CD4-positive, alpha-beta memory T cell (primary cell): Measurements from ENCODE around the gene RANBP6. TPM values are rescaled to one million over a fixed set of nuclear protein-coding genes. Genes with fewer than 3 reads are reported as not detected.
"Not testable (repeated sequence)": the region's sequence is repeated elsewhere in the genome, so short reads cannot be mapped to it uniquely, and the experiment has no call there.

Source experiments
- CTCF ChIA-PET: fragments of 350-600 bp; sonication (Branson Sonifier 250); formaldehyde crosslinking; loops from one replicate; lab custom pipeline; 2021; ENCODE audit warnings: inconsistent platforms; ENCODE audit not compliant: partially characterized antibody; lab: Charles Lee
- POLR2A ChIA-PET: fragments of 350-600 bp; sonication (Branson Sonifier 250); formaldehyde crosslinking; loops from one replicate; lab custom pipeline; 2021; ENCODE audit not compliant: partially characterized antibody; lab: Charles Lee
- DNase-seq, 5 donors: peaks; one replicate each; pipeline versions ENCODE4 v3.0.0 to v3.0.0-alpha.2; 2020 to 2022; ENCODE audit warnings: mixed read lengths in 1 of 5
- H3K27ac ChIP-seq: one replicate; pipeline ENCODE4 v1.7.0; 2013; ENCODE audit warnings: low read depth, low read length
- H3K27me3 ChIP-seq: 2 replicates; pipeline ENCODE4 v1.7.0; 2013; ENCODE audit warnings: mild to moderate bottlenecking, low read length, moderate library complexity; ENCODE audit not compliant: insufficient read depth
- H3K36me3 ChIP-seq: 2 replicates; pipeline ENCODE4 v1.7.0; 2013; ENCODE audit warnings: mild to moderate bottlenecking, low read length, moderate library complexity; ENCODE audit not compliant: insufficient read depth
- H3K4me1 ChIP-seq: 2 replicates; pipeline ENCODE4 v1.7.0; 2013; ENCODE audit warnings: mild to moderate bottlenecking, low read length, moderate library complexity; ENCODE audit not compliant: insufficient read depth
- H3K4me3 ChIP-seq, 2 donors: one replicate each; pipeline ENCODE4 v1.7.0; 2013; ENCODE audit warnings: low read length in 2 of 2, mild to moderate bottlenecking in 1 of 2
- H3K9me3 ChIP-seq, 2 donors: one replicate each; pipeline ENCODE4 v1.7.0; 2013; ENCODE audit warnings: low read length in 2 of 2, control low read depth in 1 of 2; ENCODE audit not compliant: control insufficient read depth in 1 of 2
- H3K27ac Mint-ChIP-seq, 7 donors: one replicate each; pipeline ENCODE4 v1.8.0; 2020 to 2021; ENCODE audit warnings: mixed read lengths in 7 of 7, mild to moderate bottlenecking in 6 of 7, inconsistent platforms in 3 of 7, moderate library complexity in 3 of 7
- H3K27me3 Mint-ChIP-seq, 2 donors: one replicate each; pipeline ENCODE4 v1.8.0; 2020 to 2021; ENCODE audit warnings: mixed read lengths in 2 of 2
- H3K36me3 Mint-ChIP-seq, 2 donors: one replicate each; pipeline ENCODE4 v1.8.0; 2020 to 2021; ENCODE audit warnings: mixed read lengths in 2 of 2, inconsistent platforms in 1 of 2, mild to moderate bottlenecking in 1 of 2
- H3K4me1 Mint-ChIP-seq, 4 donors: one replicate each; pipeline ENCODE4 v1.8.0; 2020 to 2021; ENCODE audit warnings: mixed read lengths in 4 of 4, mild to moderate bottlenecking in 1 of 4
- H3K4me3 Mint-ChIP-seq, 8 donors: one replicate each; pipeline ENCODE4 v1.8.0; 2020 to 2021; ENCODE audit warnings: mixed read lengths in 8 of 8, mild to moderate bottlenecking in 7 of 8, moderate library complexity in 6 of 8, inconsistent platforms in 3 of 8
- H3K9me3 Mint-ChIP-seq, 8 donors: one replicate each; pipeline ENCODE4 v1.8.0; 2020 to 2021; ENCODE audit warnings: mixed read lengths in 8 of 8, mild to moderate bottlenecking in 5 of 8, inconsistent platforms in 3 of 8, moderate library complexity in 1 of 8
- intact Hi-C: fragments of 100-400 bp; cut with micrococcal nuclease; formaldehyde crosslinking; loops from one replicate; pipeline ENCODE4 v1.15.1; 2023
- polyA plus RNA-seq, 2 donors: library from polyadenylated mRNA; unstranded; fragments of 300-500 nt; fragmentation: Illumina TruSeq; gene quantifications; one replicate each; pipeline ENCODE4 v1.2.3, GENCODE V29; 2021
- total RNA-seq, 2 experiments: library from RNA; stranded (reverse); gene quantifications; one replicate each; pipeline ENCODE4 v1.2.3, GENCODE V29; 2021

Gene RANBP6
- total and polyA plus RNA-seq, 4 experiments from 2014 or later = 20.4 to 36.7 (median 30.3) TPM

DNA sequence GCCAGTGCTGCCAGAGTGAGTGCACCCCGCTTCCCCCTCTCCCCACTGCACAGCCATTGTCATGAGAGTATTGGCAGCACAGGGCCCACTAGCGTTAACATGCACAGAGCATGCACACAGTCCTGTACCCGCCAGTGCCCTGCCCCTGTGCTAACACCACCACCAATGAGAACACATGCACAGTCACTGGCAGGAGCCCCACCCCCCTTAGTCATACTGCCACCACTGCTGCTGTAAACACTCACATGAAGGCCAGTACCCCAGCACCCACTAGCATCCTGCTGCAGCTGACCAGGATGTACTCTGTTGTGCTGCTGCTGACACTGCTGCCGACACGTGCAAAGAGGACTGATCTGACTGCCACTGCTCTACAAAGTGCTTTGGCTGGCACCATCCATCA, 19.5 kb upstream of the RANBP6 start:
- Mint-ChIP-seq H3K9me3 (no peaks in the 10 kb centered on the region), H3K27me3 (peaks cover 3 to 8% of the 10 kb centered on the region in 2 donors), H3K4me3 (no peak overlapping the region), H3K27ac (no peak overlapping the region), H3K4me1 (no peaks in the 10 kb centered on the region), H3K36me3 (no peaks in the 10 kb centered on the region)
- no peaks in the 10 kb centered on the region for H3K9me3 ChIP-seq
- no peak overlapping the region for H3K27ac ChIP-seq
- CTCF ChIA-PET = interaction anchor here (1.4 kb wide), 1 partner anchor 11 kb away, joined by 6 read pairs; no protein-coding TSS in a partner anchor
- no peaks in the 10 kb centered on the region for H3K27me3 ChIP-seq
- intact Hi-C loops = no loop called here
- H3K36me3 ChIP-seq = no peaks in the 10 kb centered on the region
- POLR2A ChIA-PET = no interaction called here
- no peak overlapping the region for H3K4me3 ChIP-seq
- DNase-seq = no peak
- H3K4me1 ChIP-seq = no peaks in the 10 kb centered on the region

DNA sequence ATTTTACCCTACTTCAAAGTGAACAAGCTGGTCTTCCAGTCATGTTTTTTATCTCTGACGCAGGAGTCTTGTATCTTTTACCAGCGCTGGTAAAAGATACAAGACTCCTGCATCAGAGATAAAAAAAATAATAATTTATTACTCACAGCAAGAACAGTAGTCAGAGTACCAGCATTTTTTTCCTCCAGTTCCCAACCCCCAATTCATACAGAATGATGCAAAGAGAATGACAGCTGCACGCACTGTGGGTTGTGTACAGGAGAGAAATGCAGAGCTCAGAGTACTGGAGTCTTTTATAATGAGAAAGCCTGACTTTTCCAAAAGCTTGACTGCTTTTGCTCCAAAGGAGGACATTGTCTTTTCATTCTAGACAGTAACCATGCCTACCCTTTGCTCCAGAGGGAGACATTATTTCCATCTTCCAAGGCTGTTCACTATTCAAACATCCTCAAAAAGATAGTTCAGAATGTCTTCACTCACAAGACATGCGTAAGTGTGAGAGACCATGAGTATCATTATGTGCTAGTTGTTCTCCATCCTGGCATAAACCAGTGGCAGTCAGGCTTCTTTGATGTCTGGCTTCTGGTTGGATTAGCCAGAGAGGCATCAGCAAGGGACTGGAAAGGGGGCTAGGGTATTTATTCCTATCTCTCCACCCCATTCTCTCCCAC, 14.3 kb upstream of the RANBP6 start:
- H3K4me3 ChIP-seq = no peak overlapping the region
- H3K27ac Mint-ChIP-seq = no peak overlapping the region
- ChIA-PET CTCF (interaction anchor here (2.1 kb wide), 1 partner anchor 25 kb away, joined by 9 read pairs; no protein-coding TSS in a partner anchor), POLR2A (no interaction called here)
- no peaks in the 10 kb centered on the region for H3K4me1 ChIP-seq
- H3K27ac ChIP-seq = no peak overlapping the region
- intact Hi-C loops = no loop called here
- no peaks in the 10 kb centered on the region for H3K36me3 Mint-ChIP-seq
- no peak overlapping the region for H3K4me3 Mint-ChIP-seq
- no peaks in the 10 kb centered on the region for H3K9me3 ChIP-seq
- H3K4me1 Mint-ChIP-seq = no peaks in the 10 kb centered on the region
- H3K27me3 ChIP-seq = no peaks in the 10 kb centered on the region
- no peaks in the 10 kb centered on the region for H3K36me3 ChIP-seq
- no peaks in the 10 kb centered on the region for H3K9me3 Mint-ChIP-seq
- peaks cover 11% of the 10 kb centered on the region in 2 donors for H3K27me3 Mint-ChIP-seq
- DNase-seq = no peak

DNA sequence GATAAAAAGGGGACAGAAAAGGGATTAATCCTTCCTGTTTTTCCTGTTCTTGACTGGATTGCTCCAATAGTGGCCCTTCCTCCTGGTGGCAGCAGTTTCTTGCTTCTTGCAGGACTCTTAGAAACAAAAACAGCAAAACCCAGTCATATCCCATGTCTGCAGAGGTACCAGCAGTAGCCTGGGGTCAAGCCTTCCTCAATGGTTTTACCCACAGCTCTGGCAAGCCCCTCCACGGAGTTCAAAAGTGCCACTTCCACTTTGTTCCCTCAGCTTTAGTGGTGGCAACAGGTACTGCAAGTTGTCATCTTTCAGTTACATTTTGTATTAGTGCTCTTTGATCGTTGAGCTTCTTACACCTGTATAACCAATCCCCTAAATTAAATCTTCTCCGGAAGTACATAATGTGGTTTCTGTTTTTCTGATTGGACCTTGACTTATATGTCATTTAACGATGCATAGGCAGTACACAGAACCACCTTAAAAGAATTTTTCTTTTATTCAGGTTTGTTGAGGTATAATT, 8.7 kb upstream of the RANBP6 start:
- no peaks in the 10 kb centered on the region for H3K36me3 Mint-ChIP-seq
- CTCF ChIA-PET = interaction anchor here (0.6 to 3.7 kb wide), 21 partner anchors 7 to 188 kb away, joined by 3 to 17 read pairs (median 4); partner anchors contain the start of gene RANBP6
- H3K9me3 Mint-ChIP-seq = peaks cover 0 to 2% (median 0%) of the 10 kb centered on the region in 8 donors
- Histone ChIP-seq H3K4me3 (no peak overlapping the region), H3K4me1 (peaks cover 8% of the 10 kb centered on the region), H3K27me3 (no peaks in the 10 kb centered on the region), H3K36me3 (no peaks in the 10 kb centered on the region), H3K9me3 (no peaks in the 10 kb centered on the region), H3K27ac (no peak overlapping the region)
- DNase-seq = peak in 4 of 5 donors; percentile 19 to 38 (median 30)
- peak overlapping the region in 4 of 7 donors; percentile 25 to 65 (median 59) for H3K27ac Mint-ChIP-seq
- peaks cover 3 to 6% of the 10 kb centered on the region in 2 donors for H3K27me3 Mint-ChIP-seq
- H3K4me1 Mint-ChIP-seq = peaks cover 0 to 6% (median 3%) of the 10 kb centered on the region in 4 donors
- intact Hi-C loops = no loop called here
- H3K4me3 Mint-ChIP-seq = peak overlapping the region in 4 of 8 donors; percentile 36 to 65 (median 42)
- POLR2A ChIA-PET = interaction anchor here (1.3 to 3.1 kb wide), 2 partner anchors 9 to 17 kb away, joined by 7 to 10 read pairs; partner anchors contain the start of gene RANBP6

DNA sequence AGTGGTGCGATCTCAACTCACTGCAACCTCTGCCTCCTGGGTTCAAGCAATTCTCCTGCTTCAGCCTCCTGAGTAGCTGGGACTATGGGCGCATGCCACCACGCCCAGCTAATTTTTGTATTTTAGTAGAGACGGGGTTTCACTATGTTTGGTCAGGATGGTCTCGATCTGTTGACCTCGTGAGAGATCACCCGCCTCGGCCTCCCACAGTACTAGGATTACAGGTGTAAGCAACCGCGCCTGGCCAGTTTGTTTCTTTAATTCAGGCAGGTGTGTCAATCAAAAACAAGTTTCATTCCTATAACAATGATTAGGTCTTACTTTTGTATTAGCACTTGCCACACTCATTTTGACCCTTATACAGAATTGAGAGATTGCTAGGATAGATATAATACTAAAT, 1.6 kb upstream of the RANBP6 start:
- H3K27me3 ChIP-seq, H3K36me3 ChIP-seq, H3K27me3 Mint-ChIP-seq, intact Hi-C loops, H3K27ac ChIP-seq, DNase-seq, H3K4me3 ChIP-seq, H3K9me3 ChIP-seq: not testable (repeated sequence)
- H3K27ac Mint-ChIP-seq = peak overlapping the region in 2 of 7 donors; percentile 38 to 52
- H3K4me1 Mint-ChIP-seq = peaks cover 20 to 37% (median 27%) of the 10 kb centered on the region in 4 donors
- peaks cover 0 to 22% (median 12%) of the 10 kb centered on the region in 8 donors for H3K9me3 Mint-ChIP-seq
- H3K4me3 Mint-ChIP-seq = peak overlapping the region in 4 of 8 donors; percentile 4 to 29 (median 16)
- H3K36me3 Mint-ChIP-seq = peaks cover 27 to 30% of the 10 kb centered on the region in 2 donors
- POLR2A ChIA-PET = interaction anchor here (2.0 to 2.2 kb wide), 2 partner anchors 396 to 740 kb away, joined by 8 to 13 read pairs; partner anchors contain the start of genes KDM4C and UHRF2
- peaks cover 22% of the 10 kb centered on the region for H3K4me1 ChIP-seq
- CTCF ChIA-PET = interaction anchor here (1.8 kb wide), 1 partner anchor 37 kb away, joined by 8 read pairs; no protein-coding TSS in a partner anchor

DNA sequence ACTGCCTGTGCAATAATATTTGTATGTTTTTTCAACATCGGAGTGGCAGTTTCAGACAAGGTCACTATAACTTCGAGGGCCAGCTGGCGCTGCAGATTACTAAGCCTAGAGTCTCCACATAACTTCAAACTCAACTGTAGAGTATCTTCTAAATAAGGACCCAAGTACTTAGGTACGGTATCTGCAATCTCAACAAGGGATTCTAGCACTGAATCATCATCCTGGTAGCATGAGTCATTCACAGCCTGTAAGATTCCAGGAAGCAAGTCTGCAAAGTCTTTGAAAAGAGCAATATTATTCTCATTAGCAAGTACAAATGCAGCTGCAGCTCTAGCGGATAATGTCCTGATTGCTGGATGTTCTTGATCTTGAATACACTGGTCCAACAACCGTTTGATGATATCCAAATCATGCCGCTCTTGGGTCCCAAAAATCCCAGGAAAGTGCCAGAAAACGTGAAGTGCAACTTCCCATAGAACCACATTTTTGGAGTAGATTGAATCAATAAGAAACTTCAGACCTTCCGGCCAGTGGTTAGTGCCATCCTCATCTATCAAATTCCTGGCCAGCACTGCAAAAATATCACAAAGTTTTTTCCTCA, 654 bp downstream of the RANBP6 start:
- peaks cover 24 to 50% (median 34%) of the 10 kb centered on the region in 4 donors for H3K4me1 Mint-ChIP-seq
- intact Hi-C loops = loop anchor here (1.0 to 2.0 kb wide), 2 partner anchors 7 to 40 kb away; no protein-coding TSS in a partner anchor
- H3K36me3 Mint-ChIP-seq = peaks cover 33 to 39% of the 10 kb centered on the region in 2 donors
- no peaks in the 10 kb centered on the region for H3K9me3 ChIP-seq
- DNase-seq = peak in 1 of 5 donors; percentile 51
- H3K4me3 Mint-ChIP-seq = peak overlapping the region; percentile 96 to 99 (median 97)
- H3K9me3 Mint-ChIP-seq = peaks cover 0 to 25% (median 13%) of the 10 kb centered on the region in 8 donors
- H3K27me3 Mint-ChIP-seq = no peaks in the 10 kb centered on the region
- H3K27me3 ChIP-seq = no peaks in the 10 kb centered on the region
- ChIA-PET POLR2A (interaction anchor here (1.0 to 2.2 kb wide), 10 partner anchors 8 to 742 kb away, joined by 3 to 26 read pairs (median 4); partner anchors contain the start of genes ERMP1, KDM4C and UHRF2), CTCF (interaction anchor here (1.0 to 2.8 kb wide), 3 partner anchors 9 to 39 kb away, joined by 3 to 17 read pairs (median 8); no protein-coding TSS in a partner anchor)
- peaks cover 22% of the 10 kb centered on the region for H3K4me1 ChIP-seq
- H3K27ac ChIP-seq = peak overlapping the region; percentile 70
- H3K27ac Mint-ChIP-seq = peak overlapping the region; percentile 93 to 99 (median 98)
- H3K4me3 ChIP-seq = peak overlapping the region; percentile 67 to 95
- peaks cover 3% of the 10 kb centered on the region for H3K36me3 ChIP-seq

DNA sequence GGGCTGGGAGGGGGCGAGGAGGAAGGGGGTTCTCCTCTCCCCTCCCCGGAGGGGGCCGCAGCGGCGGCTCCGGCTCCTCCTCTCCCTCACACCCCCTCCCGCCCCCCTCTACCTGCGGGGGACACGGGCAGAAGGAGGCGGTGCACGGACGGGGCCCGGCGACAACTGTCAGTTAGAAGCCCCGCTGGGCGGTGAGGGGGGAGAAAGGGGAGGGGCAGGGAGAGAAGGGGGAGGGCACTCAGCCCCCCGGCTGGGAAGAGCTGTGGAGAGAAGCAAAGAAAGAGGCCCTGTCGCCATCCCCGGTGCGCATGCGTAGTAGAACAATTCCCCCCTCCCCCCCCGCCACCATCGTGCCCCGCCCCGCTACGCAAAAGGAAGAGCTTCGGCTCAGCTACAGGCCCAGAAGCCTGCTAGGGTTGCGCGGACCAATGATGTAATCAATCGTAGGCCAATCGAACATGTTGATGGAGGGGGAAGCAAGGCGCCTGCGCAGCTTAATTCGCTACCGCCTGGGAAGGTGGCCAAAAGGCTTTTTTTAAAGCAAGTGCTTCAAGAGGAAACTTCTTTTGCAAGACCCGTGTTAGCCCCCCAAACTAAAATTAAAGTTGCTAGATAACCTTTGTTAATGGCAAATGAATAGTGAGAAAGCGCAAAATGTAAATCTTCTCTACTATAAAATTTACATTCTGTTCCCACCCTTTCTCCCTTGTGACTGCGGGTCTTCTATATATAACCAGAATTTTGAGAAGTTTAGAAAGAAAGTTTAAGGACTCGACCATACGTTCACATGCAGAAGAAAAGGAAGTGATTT, 7.0 kb downstream of the RANBP6 start:
- peak overlapping the region; percentile 69 to 93 (median 82) for H3K4me3 Mint-ChIP-seq
- no peaks in the 10 kb centered on the region for H3K27me3 Mint-ChIP-seq
- peaks cover 45% of the 10 kb centered on the region for H3K4me1 ChIP-seq
- H3K9me3 Mint-ChIP-seq = peaks cover 0 to 11% (median 6%) of the 10 kb centered on the region in 8 donors
- POLR2A ChIA-PET = interaction anchor here (0.7 to 4.0 kb wide), 14 partner anchors 16 to 750 kb away, joined by 3 to 24 read pairs (median 6); partner anchors contain the start of genes KDM4C, PLGRKT, RIC1 and UHRF2
- peak; percentile 90 to 99 (median 95) for DNase-seq
- H3K36me3 Mint-ChIP-seq = peaks cover 19 to 36% of the 10 kb centered on the region in 2 donors
- CTCF ChIA-PET = interaction anchor here (0.9 to 1.2 kb wide), 5 partner anchors 16 to 381 kb away, joined by 3 to 8 read pairs (median 4); partner anchors contain the start of gene ERMP1
- H3K27me3 ChIP-seq = no peaks in the 10 kb centered on the region
- H3K27ac ChIP-seq = peak overlapping the region; percentile 83
- peak overlapping the region in 1 of 2 donors; percentile 82 for H3K4me3 ChIP-seq
- peaks cover 28 to 76% (median 45%) of the 10 kb centered on the region in 4 donors for H3K4me1 Mint-ChIP-seq
- H3K9me3 ChIP-seq = no peaks in the 10 kb centered on the region
- peak overlapping the region; percentile 91 to 96 (median 94) for H3K27ac Mint-ChIP-seq
- intact Hi-C loops = loop anchor here (1.0 to 10.0 kb wide), 8 partner anchors 175 to 1969 kb away; partner anchors contain the start of genes ERMP1, JAK2, KDM4C and PLGRKT
- peaks cover 5% of the 10 kb centered on the region for H3K36me3 ChIP-seq
